Measurements from ENCODE around the gene EIF2A. TPM values are rescaled to one million over a fixed set of nuclear protein-coding genes. Genes with fewer than 3 reads are reported as not detected.

Gene EIF2A
- total and polyA plus RNA-seq, 9 of the 15 experiments (the other 6 are each of a cell fraction or from before 2014, with no cell fraction given): 106 to 192 (median 168) TPM

DNA sequence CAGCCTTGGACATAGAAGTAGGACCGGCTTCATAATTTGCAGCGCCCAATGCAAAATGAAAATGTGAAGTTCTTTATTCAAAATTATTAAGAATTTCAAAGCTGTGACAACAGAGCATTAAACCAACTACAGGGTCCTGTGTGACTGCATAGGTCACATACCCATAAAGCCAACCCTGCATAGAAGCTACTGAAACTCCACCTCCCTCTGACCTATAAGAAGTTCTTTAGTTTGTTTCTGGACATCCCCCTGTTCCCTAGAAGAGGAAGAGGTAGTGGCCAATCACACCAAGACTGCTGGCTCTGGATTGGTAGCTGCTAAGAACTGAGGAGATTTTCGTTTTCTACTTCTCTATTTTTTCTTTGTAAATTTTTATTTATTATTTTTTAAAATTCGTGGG is 47.6 kb downstream of the EIF2A start:
- TF ChIP-seq MEF2D (tag; conservative IDR thresholded peaks at IDR 0.05; ENCODE audit: low read depth): no peak
- TF ChIP-seq ZNF551 (CRISPR knock-in tag; IDR thresholded peaks at IDR 0.05): no peak
- TF ChIP-seq ZEB2 (IDR thresholded peaks at IDR 0.05): no peak
- TF ChIP-seq FOXK2 (conservative IDR thresholded peaks at IDR 0.05 in 1 of 2, IDR thresholded peaks at IDR 0.05 in 1 of 2; ENCODE audit: low read depth in 2 of 2): no peak
- no peak for TF ChIP-seq ZNF507 (tag; conservative IDR thresholded peaks at IDR 0.05)
- no peak for TF ChIP-seq POLR3G (IDR thresholded peaks at IDR 0.05; ENCODE audit: extremely low read depth, insufficient read length, insufficient replicate concordance)
- no peak for TF ChIP-seq JUN (IDR thresholded peaks at IDR 0.05; ENCODE audit: borderline replicate concordance, low read depth, low read length)
- no peak for TF ChIP-seq JUN (CRISPR knock-in tag; IDR thresholded peaks at IDR 0.05; ENCODE audit: borderline replicate concordance)
- no peak for TF ChIP-seq TEAD2 (tag; IDR thresholded peaks at IDR 0.05)
- no peak for TF ChIP-seq TCF7L2 (IDR thresholded peaks at IDR 0.05; ENCODE audit: low read depth, low read length)
- no peak for TF ChIP-seq ILK (tag; IDR thresholded peaks at IDR 0.05; ENCODE audit: borderline replicate concordance, low read depth)
- no peak for TF ChIP-seq SIN3A (IDR thresholded peaks at IDR 0.05; ENCODE audit: borderline replicate concordance in 2 of 2, control insufficient read depth in 1 of 2, low read depth in 2 of 2, low read length in 2 of 2)
- TF ChIP-seq, protein P1, sequence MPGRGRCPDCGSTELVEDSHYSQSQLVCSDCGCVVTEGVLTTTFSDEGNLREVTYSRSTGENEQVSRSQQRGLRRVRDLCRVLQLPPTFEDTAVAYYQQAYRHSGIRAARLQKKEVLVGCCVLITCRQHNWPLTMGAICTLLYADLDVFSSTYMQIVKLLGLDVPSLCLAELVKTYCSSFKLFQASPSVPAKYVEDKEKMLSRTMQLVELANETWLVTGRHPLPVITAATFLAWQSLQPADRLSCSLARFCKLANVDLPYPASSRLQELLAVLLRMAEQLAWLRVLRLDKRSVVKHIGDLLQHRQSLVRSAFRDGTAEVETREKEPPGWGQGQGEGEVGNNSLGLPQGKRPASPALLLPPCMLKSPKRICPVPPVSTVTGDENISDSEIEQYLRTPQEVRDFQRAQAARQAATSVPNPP (IDR thresholded peaks at IDR 0.05; ENCODE audit: borderline replicate concordance, insufficient read depth, insufficient read length): no peak
- TF ChIP-seq IFI16 (CRISPR knock-in tag; IDR thresholded peaks at IDR 0.05): no peak
- no peak for TF ChIP-seq AFF4 (CRISPR knock-in tag; IDR thresholded peaks at IDR 0.05)
- no peak for TF ChIP-seq FOXA3 (CRISPR knock-in tag; conservative IDR thresholded peaks at IDR 0.05 in 1 of 2, IDR thresholded peaks at IDR 0.05 in 1 of 2)
- no peak for TF ChIP-seq KAT8 (IDR thresholded peaks at IDR 0.05; ENCODE audit: low read depth)
- Histone ChIP-seq H2AFZ (ENCODE audit: low read depth, low read length) (no peak overlapping the region), H4K20me1 (replicated peaks; ENCODE audit: control insufficient read depth, insufficient read depth, low read length) (0 out of 2 replicates have a peak, but pooled peaks cover 6% of the 10 kb centered on the region), H3K9me3 (replicated peaks; ENCODE audit: control insufficient read depth, insufficient read depth, low read depth, low read length) (no peaks in the 10 kb centered on the region), H3K9ac (ENCODE audit: insufficient read depth in 1 of 2, low read depth in 2 of 2, low read length in 2 of 2) (no peak overlapping the region), H3K4me1 (replicated peaks in 1 of 2; ENCODE audit: control insufficient read depth in 2 of 2, insufficient read depth in 2 of 2, low read length in 2 of 2) (peaks cover 5 to 30% of the 10 kb centered on the region in 2 experiments), H3K27ac (ENCODE audit: extremely low read depth, low read depth, low read length) (no peak overlapping the region), H3K36me3 (ENCODE audit: control insufficient read depth, insufficient read depth, low read length) (peaks cover 15% of the 10 kb centered on the region; the same call in 2 of the 3 replicates), H3K79me2 (ENCODE audit: control insufficient read depth, insufficient read depth, low read length) (peaks cover 95% of the 10 kb centered on the region), H3K9me1 (ENCODE audit: control insufficient read depth, insufficient read depth, low read length) (no peaks in the 10 kb centered on the region), H3K4me3 (no peak overlapping the region), H3K4me2 (ENCODE audit: insufficient read depth, low read length) (no peak overlapping the region), H3K27me3 (ENCODE audit: control insufficient read depth in 2 of 2, insufficient read depth in 2 of 2, low read length in 2 of 2) (no peaks in the 10 kb centered on the region)
- ChIA-PET CTCF (ENCODE audit: low intra/inter-chr PET ratio) (no interaction called here), POLR2A (interaction anchor here (0.6 to 1.8 kb wide), 2 partner anchors 9 to 12 kb away, joined by 3 to 9 read pairs; partner anchors contain the start of gene SELENOT)
- intact Hi-C loops (cut with micrococcal nuclease) (no loop called here), in situ Hi-C loops (cut with MboI) (no loop called here)
- BruUV-seq (replicated peaks): no TSS peak
- no peak for FAIRE-seq
- no peak for DNase-seq (ENCODE audit: extremely low read depth in 1 of 4, low spot score in 3 of 4)
- no peak for ATAC-seq
- 68% methylated on average over 4 of the region's 4 CpGs for WGBS (ENCODE audit: insufficient coverage, low coverage, missing lambda C conversion rate)
